IPS DF 19.7 (cell line): ENCODE data around the gene LIMK1.
"Not testable (repeated sequence)": the region's sequence is repeated elsewhere in the genome, so short reads cannot be mapped to it uniquely, and the experiment has no call there.

ENCODE experiments used
- DNase-seq: peaks from one replicate; pipeline ENCODE4 v3.0.0-alpha.2; 2013; ENCODE audit warnings: low read depth, low spot score

Gene LIMK1

DNA sequence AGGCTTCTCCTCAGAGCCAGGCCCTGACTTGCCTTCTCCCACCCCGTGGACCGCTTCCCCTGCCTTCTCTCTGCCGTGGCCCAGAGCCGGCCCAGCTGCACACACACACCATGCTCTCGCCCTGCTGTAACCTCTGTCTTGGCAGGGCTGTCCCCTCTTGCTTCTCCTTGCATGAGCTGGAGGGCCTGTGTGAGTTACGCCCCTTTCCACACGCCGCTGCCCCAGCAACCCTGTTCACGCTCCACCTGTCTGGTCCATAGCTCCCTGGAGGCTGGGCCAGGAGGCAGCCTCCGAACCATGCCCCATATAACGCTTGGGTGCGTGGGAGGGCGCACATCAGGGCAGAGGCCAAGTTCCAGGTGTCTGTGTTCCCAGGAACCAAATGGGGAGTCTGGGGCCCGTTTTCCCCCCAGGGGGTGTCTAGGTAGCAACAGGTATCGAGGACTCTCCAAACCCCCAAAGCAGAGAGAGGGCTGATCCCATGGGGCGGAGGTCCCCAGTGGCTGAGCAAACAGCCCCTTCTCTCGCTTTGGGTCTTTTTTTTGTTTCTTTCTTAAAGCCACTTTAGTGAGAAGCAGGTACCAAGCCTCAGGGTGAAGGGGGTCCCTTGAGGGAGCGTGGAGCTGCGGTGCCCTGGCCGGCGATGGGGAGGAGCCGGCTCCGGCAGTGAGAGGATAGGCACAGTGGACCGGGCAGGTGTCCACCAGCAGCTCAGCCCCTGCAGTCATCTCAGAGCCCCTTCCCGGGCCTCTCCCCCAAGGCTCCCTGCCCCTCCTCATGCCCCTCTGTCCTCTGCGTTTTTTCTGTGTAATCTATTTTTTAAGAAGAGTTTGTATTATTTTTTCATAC, 38.0 kb downstream of the LIMK1 start:
- no peak for DNase-seq

DNA sequence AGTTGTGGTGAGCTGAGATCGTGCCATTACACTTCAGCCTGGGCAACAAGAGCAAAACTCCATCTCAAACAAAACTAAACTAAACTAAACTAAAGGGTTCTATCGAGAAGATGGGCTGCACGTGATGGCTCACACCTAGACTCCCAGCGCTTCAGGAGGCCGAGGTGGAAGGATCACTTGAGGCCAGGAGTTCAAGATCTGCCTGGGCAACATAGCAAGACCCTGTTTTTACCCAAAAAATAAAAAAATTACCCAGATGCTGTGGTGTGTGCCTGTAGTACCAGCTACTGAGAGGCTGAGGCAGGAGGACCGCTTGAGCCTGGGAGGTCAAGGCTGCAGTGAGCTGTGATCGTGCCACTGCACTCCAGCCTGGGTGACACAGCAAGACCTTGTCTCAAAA, 40.3 kb downstream of the LIMK1 start:
- not testable (repeated sequence) for DNase-seq

DNA sequence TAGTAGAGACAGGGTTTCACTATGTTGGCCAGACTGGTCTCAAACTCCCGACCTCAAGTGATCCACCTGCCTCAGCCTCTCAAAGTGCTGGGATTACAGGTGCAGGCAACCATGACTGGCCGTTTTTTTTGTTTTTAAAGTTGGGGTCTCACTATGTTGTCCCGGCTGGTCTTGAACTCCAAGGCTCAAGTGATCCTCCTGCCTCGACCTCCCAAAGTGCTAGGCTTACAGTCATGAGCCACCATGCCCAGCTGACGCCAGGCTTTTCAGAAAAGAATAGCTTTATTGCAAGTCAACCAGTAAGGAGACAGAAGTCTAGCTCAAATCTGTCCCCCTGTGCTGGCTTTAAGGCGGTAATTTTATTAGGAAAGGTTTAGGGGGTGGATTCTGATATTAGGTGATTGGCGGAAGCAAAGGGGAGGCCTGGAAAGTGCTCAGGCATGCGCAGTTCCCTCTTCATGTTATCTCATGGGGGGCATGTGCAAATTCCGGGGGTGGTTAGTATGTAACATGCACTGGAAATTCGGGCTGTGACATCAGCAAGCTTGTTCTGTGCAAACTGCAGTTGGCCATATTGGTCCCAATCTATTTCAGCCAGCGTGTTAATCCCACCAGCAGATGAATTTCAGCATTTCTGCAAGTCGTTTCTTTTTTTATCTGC, 42.7 kb downstream of the LIMK1 start:
- DNase-seq, result no peak

DNA sequence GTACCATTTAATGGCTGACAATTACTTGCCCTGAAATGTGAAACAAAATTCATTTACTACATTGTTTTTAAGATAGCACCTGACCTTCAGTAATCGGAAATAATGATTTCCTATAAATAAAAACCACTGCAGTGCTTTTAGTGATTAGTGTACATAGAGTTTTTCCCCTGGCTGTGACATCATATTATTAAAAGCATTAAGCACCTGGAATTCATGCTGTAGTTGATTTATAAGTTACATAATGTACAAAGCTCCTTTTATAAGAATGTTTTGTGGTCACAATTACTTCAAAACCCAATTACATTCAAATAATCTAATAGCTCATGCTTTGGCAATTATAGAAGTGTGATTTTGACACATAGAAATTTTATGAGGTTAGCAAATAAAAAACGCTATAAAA, 46.3 kb downstream of the LIMK1 start:
- DNase-seq, result no peak

DNA sequence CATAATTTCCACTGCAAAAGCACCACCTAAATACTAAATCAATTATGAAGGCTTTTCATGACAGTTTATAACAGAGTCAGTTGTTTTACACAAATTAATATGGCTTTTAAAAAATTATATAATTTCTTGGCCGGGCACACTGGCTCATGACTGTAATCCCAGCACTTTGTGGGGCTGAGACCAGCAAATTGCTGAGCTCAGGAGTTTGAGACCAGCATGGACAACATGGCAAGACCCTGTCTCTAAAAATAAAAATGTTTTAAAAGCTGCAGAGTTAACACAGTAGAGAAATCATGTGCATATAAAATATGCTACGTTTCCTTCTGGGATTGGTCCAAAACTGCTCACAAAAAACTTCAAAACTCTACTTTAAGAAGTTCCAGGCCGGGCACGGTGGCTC, 46.9 kb downstream of the LIMK1 start:
- DNase-seq, result no peak

DNA sequence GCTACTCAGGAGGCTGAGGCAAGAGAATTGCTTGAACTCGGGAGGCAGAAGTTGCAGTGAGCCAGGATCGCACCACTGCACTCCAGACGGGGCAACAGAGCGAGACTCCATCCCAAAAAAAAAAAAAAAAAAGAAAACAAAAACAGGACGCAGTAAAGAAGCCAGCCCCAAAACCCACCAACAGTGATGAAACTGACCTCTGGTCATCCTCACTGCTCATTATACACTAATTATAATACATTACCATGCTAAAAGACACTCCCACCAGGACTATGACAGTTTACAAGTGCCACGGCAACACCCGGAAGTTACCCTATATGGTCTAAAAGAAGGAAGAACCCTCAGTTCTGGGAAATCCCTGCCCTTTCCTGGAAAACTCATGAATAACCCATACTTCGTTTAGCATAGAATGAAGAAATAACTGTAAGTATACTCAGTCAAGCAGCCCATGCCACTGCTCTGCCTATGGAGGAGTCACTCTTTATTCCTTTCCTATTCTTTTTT, 50.6 kb downstream of the LIMK1 start:
- no peak for DNase-seq

DNA sequence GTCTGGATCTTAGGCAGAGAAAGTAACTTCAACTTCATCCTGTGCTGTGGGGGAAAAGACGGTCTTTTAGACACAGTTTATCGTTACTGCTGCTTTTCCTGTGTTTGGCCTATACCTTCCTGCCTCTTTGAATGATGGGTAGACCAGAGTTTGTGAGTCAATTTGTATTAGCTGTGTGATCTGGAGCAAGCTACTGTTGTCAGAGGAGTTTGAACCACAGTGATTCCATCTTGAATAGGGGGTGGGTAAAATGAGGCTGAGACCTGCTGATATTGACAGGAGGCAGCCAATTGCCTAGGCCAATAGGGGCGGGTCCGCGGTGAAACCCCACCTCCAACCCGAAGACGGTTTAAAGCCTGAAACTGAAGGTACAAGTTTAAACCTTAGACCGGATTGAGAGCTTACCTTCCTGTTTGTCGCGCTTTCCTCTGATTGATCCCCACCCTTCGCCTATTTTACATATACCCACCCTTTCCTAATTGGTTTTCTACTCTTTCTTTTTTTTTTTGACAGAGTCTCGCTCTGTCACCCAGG, 54.8 kb downstream of the LIMK1 start:
- DNase-seq, result peak; percentile 54

DNA sequence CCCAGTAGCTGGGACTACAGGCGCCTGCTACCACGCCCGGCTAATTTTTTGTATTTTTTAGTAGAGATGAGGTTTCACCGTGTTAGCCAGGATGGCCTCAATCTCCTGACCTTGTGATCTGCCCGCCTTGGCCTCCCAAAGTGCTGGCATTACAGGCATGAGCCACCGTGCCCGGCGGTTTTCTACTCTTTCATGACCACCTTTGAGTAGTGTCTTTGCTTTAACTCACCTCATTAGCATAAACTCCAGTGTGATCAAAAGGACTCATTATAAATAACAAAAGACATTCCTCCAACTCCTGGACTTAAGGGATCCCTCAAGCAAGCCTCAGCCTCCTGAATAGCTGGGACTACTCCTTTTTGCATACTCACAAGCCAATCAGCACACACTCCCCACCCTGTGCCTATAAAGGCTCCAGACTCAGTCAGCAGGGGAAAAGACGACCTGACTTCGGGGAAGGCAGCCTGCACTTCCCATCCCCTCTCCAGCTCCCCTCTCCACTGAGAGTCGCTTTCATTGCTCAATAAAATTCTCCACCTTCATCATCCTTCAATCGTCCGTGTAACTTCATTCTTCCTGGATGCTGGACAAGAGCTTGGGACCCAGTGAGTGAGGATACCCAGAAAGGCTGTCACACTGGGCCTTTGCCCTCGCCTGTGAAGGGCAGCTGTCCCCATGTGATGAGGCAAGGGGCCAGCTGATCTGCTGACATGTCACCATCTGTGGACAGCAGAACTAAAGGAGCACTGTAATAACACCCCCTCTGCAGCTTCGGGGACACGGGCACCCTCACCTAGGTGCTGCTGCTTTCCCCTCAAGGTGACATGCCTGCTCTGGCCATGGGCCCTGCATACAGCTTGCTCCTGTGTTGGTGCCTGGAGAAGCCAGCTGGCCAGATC, 55.6 kb downstream of the LIMK1 start:
- DNase-seq, result peak; percentile 97

DNA sequence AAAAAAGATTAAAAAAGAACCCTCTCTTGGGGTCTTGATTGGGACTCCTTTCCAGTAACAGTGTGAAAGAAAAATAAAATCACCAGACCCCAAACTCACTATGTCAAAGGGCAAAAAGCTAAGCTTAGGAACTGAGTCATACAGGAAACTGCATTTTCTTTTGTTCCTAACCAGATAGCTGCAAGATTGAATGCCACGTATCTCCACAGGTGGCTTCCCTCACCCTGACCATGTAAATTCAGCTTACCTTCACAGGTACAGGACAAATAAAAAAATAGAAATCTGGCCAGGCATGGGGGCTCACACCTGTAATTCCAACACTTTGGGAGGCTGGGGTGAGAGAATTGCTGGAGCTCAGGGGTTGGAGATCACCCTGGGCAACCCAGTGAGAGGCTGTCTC, 58.1 kb downstream of the LIMK1 start:
- DNase-seq, result peak; percentile 57

DNA sequence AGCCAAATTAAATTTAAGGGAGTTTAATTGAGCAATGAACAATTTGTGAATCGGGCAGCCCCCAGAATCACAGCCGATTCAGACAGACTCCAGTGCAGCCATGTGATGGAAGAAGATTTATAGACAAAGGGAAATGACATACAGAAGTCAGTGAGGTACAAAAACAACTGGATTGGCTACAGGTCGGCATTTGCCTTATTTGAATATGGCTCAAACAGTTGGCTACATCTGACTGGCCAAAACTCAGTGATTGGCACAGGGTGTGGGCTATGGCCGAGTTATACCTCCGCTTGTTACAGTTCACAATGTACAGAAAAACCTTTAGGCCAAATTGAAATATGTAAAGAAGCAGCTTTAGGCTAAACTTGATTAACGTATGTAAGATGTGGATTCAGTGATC, 59.8 kb downstream of the LIMK1 start:
- no peak for DNase-seq

DNA sequence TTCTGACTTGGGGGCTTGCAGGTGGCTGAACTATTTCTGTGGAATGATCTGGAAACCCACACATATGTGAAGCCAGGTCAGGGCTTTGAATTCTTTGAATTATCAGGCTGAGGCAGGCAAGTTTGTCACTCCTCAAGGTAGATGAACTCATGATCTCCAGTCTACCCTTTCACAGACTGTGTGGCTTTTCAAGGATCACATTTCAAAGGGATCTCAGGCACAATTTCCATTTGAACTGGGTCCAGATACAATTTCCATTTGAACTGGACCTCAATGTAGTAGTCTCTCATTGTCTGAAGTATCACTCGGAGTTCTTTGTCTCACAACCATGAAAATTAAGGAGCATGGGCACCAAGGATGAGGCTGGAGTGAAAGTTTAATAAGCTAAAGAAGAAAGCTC, 64.9 kb downstream of the LIMK1 start:
- DNase-seq, result no peak

DNA sequence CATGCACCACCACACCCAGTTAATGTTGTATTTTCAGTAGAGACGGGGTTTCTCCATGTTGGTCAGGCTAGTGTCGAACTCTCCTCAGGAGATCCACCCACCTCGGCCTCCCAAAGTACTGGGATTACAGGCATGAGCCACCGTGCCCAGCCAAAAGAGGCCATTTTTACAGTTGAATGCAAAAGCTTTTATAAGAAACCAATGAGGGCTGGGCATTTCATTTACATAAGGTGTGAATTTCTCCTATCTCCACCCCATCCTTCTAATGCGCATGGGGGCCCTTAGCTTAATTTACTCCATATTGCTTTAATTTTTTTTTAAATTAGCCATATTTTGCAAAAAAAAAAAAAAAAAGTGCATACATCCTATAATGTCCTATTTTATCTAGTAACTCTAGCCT, 65.5 kb downstream of the LIMK1 start:
- no peak for DNase-seq

DNA sequence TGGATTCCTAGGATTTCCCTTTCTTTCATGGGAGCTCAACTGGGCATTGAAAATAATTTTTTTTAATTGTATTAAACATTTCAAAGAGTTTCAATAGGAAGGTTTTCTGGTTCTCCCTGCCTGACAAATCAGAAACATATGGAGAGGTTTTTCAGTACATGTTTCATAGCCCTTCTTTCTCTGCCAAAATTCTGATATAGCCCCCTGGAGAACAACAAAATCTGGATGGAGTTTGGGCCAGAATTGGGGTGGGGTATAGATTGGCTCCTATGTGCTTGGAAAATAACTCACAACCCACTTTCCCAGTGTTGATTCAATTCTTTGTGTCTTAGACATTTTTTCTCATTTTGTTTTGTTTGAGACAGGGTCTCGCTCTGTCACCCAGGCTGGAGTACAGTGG, 66.0 kb downstream of the LIMK1 start:
- DNase-seq, result no peak

DNA sequence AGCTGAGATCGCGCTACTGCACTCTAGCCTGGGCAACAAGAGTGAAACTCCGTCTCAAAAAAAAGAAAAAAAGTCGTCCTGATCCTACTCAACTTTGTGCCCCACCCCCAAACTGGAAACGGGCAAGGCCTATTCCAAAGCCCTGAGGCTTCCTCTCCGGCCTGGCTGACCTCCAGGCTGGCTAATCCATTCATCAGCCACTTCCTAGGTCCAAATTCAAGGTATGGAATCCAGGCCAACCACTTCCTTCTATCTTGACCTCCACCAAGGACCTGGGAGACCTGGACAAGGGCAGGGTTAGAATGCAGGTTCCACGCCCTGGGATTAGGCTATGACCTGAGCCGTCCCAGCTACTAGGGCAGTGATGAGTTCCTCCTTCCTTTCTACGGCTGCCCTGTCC, 70.1 kb downstream of the LIMK1 start:
- DNase-seq, result no peak

DNA sequence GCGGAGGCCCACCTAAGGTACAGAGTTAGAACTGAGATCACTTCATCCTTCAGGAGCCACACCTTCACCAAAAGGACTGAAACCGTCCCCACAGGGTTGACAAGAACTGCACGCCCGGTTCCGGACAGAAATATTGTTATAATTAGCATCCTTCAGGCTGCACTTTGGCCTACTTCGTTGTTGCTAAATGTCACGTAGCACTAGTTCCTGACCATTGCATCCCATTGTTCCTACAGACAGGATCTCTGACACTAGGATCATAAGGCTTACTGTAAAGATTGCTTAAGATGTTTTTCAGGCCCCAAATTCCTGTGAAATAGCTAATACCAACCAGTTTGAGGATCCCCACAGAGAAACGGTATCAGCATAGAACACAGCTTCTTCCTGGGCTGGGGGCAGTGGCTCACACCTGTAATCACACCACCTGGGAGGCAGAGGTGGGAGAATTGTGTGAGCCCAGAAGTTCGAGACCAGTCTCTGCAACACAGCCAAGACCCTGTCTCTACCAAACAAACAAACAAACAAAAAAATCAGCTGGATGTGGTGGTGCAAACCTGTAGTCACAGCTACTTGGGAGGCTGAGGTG, 72.3 kb downstream of the LIMK1 start:
- no peak for DNase-seq

DNA sequence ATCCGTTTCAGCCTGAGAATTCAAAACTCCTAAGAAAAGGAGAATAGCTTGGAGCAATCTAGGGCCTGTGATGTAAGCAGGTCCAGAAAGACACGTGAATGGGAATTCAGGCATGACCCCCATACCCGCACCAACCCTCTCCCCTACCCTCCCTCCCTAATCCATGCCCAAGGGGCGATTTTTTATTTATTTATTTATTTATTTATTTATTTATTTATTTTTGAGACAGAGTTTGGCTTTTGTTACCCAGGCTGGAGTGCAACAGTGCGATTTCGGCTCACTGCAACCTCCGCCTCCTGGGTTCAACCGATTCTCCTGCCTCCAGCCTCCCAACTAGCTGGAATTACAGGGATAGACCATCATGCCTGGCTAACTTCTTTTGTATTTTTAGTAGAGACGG, 74.0 kb downstream of the LIMK1 start:
- DNase-seq, result no peak

DNA sequence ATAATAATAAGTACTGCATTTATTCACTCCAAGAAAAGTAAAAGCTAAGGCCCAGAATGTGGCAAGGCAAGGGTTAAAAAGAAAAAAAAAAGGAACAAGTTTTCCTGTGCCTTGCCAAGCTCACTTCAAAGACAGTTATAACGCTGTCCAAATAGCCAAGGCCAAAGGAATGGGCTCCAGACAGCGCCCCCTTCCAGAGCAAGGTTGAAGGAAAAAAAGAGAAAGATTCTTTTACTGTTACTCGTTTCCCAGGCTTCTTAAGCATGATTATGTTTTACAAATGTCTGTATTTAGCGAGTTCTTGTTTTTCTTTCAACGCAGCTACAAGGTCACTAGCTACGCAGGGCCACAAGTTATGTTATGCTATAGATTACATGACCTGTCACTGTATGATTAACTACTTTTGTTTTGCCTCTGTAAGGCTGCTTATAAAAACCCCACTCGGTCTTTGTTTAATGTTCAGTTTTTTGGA, 81.4 kb downstream of the LIMK1 start:
- DNase-seq, result no peak

DNA sequence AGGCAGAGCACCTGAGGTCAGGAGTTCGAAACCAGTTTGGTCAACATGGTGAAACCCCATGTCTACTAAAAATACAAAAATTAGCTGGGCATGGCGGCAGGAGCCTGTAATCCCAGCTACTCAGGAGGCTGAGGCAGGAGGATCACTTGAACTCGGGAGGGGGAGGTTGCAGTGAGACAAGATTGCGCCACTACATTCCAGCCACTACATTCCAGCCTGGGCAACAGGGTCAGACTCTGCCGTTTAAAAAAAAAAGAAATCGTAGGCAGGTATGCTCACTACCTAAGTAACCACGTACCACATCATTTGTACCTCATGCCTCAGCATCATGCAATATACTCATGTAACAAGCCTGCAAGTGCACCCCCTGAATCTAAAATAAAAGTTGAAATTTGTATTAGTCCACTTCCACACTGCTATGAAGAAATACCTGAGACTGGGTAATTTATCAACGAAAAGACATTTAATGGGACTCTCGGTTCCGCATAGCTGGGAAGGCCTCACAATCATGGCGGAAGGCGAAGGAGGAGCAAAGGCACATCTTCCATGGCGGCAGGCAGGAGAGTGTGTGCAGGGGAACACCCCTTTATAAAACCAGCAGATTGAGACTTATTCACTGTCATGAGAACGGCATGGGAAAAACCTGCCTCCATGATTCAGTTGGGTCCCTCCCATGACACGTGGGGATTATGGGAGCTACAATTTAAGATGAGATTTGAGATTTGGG, 82.4 kb downstream of the LIMK1 start:
- no peak for DNase-seq

DNA sequence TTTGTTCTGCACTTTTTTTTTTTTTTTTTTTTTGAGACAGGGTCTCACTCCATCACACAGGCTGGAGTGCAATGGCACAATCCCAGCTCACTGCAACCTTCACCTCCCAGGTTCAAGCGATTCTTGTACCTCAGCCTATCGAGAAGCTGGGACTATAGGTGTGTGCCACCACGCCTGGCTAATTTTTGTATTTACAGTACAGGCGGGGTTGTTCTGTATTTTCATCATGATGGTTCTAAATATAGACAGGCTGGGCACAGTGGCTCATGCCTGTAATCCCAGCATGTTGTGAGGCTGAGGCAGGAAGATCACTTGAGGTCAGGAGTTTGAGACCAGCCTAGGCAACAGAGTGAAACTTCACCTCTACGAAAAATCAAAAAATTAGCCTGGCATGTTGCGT, 83.7 kb downstream of the LIMK1 start:
- not testable (repeated sequence) for DNase-seq
